ENCODE data around the gene GRM1.

- TF ChIP-seq, protein P1, sequence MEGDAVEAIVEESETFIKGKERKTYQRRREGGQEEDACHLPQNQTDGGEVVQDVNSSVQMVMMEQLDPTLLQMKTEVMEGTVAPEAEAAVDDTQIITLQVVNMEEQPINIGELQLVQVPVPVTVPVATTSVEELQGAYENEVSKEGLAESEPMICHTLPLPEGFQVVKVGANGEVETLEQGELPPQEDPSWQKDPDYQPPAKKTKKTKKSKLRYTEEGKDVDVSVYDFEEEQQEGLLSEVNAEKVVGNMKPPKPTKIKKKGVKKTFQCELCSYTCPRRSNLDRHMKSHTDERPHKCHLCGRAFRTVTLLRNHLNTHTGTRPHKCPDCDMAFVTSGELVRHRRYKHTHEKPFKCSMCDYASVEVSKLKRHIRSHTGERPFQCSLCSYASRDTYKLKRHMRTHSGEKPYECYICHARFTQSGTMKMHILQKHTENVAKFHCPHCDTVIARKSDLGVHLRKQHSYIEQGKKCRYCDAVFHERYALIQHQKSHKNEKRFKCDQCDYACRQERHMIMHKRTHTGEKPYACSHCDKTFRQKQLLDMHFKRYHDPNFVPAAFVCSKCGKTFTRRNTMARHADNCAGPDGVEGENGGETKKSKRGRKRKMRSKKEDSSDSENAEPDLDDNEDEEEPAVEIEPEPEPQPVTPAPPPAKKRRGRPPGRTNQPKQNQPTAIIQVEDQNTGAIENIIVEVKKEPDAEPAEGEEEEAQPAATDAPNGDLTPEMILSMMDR (IDR thresholded peaks at IDR 0.05): no peak
- TF ChIP-seq POLR2A (IDR thresholded peaks at IDR 0.05) (no peak), EP300 (IDR thresholded peaks at IDR 0.05) (no peak)
Measured at GRCh38 chr6:146056506-146056905, 27.6 kb downstream of the GRM1 start.

Measured in ovary (tissue), 3 donors.